ENCODE results near the gene FHDC1.

GRCh38 chr4:152941411-152941810 lies 5.3 kb downstream of the FHDC1 start:
- no peak for TF ChIP-seq EZH2 (IDR thresholded peaks at IDR 0.05; ENCODE audit: low read length, unreplicated experiment)
- TF ChIP-seq EZH2phosphoT487 (IDR thresholded peaks at IDR 0.05; ENCODE audit: borderline replicate concordance, low read length) = no peak
